Suprapubic skin (tissue), 3 donors: Measurements from ENCODE around the gene TGFB3.

Source experiments
- CTCF ChIP-seq, 2 donors: fragments of 200-600 bp in 1 of 2; fragments of 450-650 bp in 1 of 2; sonication (generic) in 1 of 2; IDR thresholded peaks; one replicate each; pipeline ENCODE4 v1.5.1; 2016 to 2019; ENCODE audit warnings: antibody characterized with exemption in 2 of 2, mild to moderate bottlenecking in 1 of 2, moderate library complexity in 1 of 2
- POLR2A ChIP-seq, 2 donors: fragments of 450-650 bp; IDR thresholded peaks; one replicate each; pipeline ENCODE4 v1.6.1; 2017; ENCODE audit warnings: antibody characterized with exemption in 2 of 2, mild to moderate bottlenecking in 2 of 2, moderate library complexity in 2 of 2

- no peak for TF ChIP-seq CTCF (IDR thresholded peaks at IDR 0.05)
- TF ChIP-seq POLR2A (IDR thresholded peaks at IDR 0.05) = no peak
Observed at GRCh38 chr14:75967866-75968265, 13.9 kb downstream of the TGFB3 start.
